Retinal pigment epithelial cell (primary cell): ENCODE results near the gene SLC25A25.

Experiments
- DNase-seq: peaks from one replicate; pipeline ENCODE4 v3.0.0-alpha.2; 2010; ENCODE audit warnings: low read depth
- H3K4me3 ChIP-seq: 2 replicates; pipeline ENCODE4 v1.5.1; 2011; ENCODE audit warnings: mild to moderate bottlenecking, low read length, control low read depth, moderate library complexity
- TF ChIP-seq, protein P1 (sequence below): conservative IDR thresholded peaks from 2 replicates; pipeline ENCODE4 v1.5.1; 2011; ENCODE audit warnings: low read depth, low read length, control low read depth, inconsistent platforms

SLC25A25 gene

DNA sequence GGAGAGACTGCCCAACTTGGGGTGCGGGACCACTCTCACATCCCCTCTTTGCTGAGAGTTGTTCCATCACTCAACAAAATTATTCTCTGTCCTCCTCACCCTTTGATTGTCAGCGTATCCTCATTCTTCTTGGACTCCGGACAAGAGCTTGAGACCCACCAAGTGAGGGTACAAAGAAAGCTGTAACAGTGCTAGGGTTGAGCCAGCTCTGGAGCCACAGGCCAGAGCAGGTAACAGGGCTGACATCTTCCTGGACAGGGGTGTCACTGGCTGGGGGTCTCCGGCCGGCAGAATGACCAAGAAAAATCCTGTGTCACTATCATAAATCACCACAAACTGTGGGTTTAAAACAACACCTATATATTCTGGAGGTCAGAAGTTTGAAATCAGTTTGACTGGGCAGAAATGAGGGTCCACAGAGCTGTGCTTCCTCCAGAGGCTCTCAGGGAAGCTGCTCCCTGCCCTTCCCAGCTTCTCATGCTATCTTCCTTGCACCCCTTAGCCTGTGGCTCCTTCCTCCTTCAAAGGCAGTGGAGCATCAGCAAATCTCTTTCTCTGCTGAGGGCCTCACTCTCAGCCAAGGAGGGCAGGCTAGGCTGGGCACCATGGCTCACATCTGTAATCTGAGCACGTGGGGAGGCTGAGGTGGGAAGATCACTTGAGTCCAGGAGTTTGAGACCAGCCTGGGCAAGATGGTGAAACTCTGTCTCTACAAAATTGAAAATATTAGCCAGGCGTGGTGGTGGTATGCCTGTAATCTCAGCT, 87.9 kb downstream of the SLC25A25 start:
- H3K4me3 ChIP-seq = no peak overlapping the region
- TF ChIP-seq, protein P1, sequence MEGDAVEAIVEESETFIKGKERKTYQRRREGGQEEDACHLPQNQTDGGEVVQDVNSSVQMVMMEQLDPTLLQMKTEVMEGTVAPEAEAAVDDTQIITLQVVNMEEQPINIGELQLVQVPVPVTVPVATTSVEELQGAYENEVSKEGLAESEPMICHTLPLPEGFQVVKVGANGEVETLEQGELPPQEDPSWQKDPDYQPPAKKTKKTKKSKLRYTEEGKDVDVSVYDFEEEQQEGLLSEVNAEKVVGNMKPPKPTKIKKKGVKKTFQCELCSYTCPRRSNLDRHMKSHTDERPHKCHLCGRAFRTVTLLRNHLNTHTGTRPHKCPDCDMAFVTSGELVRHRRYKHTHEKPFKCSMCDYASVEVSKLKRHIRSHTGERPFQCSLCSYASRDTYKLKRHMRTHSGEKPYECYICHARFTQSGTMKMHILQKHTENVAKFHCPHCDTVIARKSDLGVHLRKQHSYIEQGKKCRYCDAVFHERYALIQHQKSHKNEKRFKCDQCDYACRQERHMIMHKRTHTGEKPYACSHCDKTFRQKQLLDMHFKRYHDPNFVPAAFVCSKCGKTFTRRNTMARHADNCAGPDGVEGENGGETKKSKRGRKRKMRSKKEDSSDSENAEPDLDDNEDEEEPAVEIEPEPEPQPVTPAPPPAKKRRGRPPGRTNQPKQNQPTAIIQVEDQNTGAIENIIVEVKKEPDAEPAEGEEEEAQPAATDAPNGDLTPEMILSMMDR = no peak
- DNase-seq = no peak
